GM23248 (cell line): ENCODE data around the gene CRCP.

ENCODE experiments used
- EZH2 ChIP-seq: fragments of 200-600 bp; sonication (generic); IDR thresholded peaks from 2 replicates; pipeline ENCODE4 v1.6.1; 2018; ENCODE audit warnings: antibody characterized with exemption, mild to moderate bottlenecking; ENCODE audit not compliant: insufficient read depth, poor library complexity, severe bottlenecking
- EZH2phosphoT487 ChIP-seq: fragments of 200-600 bp; sonication (generic); IDR thresholded peaks from 2 replicates; pipeline ENCODE4 v1.6.1; 2018; ENCODE audit warnings: antibody characterized with exemption, moderate library complexity, mild to moderate bottlenecking, low read depth; ENCODE audit not compliant: insufficient read depth

GRCh38 chr7:66143876-66144332 is 29.3 kb downstream of the CRCP start:
- TF ChIP-seq EZH2: no peak
- no peak for TF ChIP-seq EZH2phosphoT487
